Activated CD4-positive, CD25-positive, alpha-beta regulatory T cell (primary cell): Measurements from ENCODE around the gene SSH3.

Experiments used
- DNase-seq, 4 experiments: peaks; one replicate each; lab custom pipeline; 2025; lab: John Stamatoyannopoulos, UW

Gene SSH3

GRCh38 chr11:67292671-67293070 lies 10.7 kb upstream of the SSH3 start:
- DNase-seq: no peak

GRCh38 chr11:67293090-67293489 lies 10.2 kb upstream of the SSH3 start:
- no peak for DNase-seq

GRCh38 chr11:67295846-67296245 lies 7.5 kb upstream of the SSH3 start:
- DNase-seq: no peak

GRCh38 chr11:67298786-67299185 lies 4.5 kb upstream of the SSH3 start:
- no peak for DNase-seq

- DNase-seq: no peak
Measured at GRCh38 chr11:67299471-67300191, 3.7 kb upstream of the SSH3 start.

- DNase-seq: no peak
Measured at GRCh38 chr11:67300256-67300755, 3.0 kb upstream of the SSH3 start.

- DNase-seq: no peak
Measured at GRCh38 chr11:67300756-67301312, 2.5 kb upstream of the SSH3 start.

- no peak for DNase-seq
Measured at GRCh38 chr11:67301313-67301921, 1.9 kb upstream of the SSH3 start.

- no peak for DNase-seq
Measured at GRCh38 chr11:67301951-67302516, 1.3 kb upstream of the SSH3 start.

GRCh38 chr11:67302571-67303131 lies 679 bp upstream of the SSH3 start:
- no peak for DNase-seq

GRCh38 chr11:67303835-67304411 lies 593 bp downstream of the SSH3 start:
- no peak for DNase-seq

- no peak for DNase-seq
Measured at GRCh38 chr11:67304511-67305113, 1.3 kb downstream of the SSH3 start.

GRCh38 chr11:67306769-67307544 lies 3.6 kb downstream of the SSH3 start:
- no peak for DNase-seq

GRCh38 chr11:67307545-67308001 lies 4.2 kb downstream of the SSH3 start:
- DNase-seq: no peak

GRCh38 chr11:67308031-67308866 lies 4.9 kb downstream of the SSH3 start:
- no peak for DNase-seq

- DNase-seq: no peak
Measured at GRCh38 chr11:67309166-67309565, 5.8 kb downstream of the SSH3 start.

GRCh38 chr11:67309661-67310061 lies 6.3 kb downstream of the SSH3 start:
- no peak for DNase-seq

- no peak for DNase-seq
Measured at GRCh38 chr11:67310246-67311050, 7.1 kb downstream of the SSH3 start.

GRCh38 chr11:67311051-67311555 lies 7.8 kb downstream of the SSH3 start:
- no peak for DNase-seq
